Measurements from ENCODE around the gene DDX4.

DDX4 gene

DNA sequence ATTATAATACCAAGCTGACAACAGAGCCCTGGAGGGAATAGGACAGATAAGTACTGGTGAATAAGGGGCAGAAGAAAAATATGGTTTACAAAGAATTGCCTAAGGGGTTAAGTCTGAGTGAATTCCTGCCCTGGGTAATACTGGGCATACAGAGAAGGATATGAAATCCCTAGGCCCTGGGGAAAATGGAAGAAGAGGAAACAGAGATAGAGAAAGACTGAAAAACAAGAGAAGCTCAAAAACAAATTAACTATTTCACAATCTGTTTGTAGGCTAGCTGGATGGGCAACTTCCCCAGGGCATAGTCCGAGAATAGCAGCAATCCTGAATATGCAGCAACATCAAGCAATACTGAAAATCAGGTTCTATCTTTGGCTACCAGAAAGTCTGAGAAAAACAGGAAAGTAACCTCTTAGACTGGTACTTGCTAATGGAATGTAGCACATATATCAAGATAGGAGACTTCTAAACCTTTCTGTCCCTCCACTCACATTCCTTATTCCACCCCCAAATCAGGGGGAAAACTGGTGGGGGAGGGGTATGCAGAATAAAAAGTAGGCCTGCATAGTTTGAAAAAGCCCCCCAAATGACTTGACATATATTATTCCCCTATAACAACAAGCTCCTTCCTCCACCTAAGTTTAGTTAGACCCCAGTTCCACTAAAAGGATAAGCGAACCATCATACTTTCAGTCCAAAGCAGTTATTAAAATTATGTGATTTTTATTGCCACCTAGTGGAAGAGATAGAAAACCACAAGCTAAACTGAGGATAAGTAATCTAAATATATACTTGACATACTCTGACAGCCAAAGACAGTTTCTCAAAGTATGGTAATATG lies 46.4 kb upstream of the DDX4 start:
- Histone ChIP-seq H3K4me3 (ENCODE audit: low read depth, low read length) (no peak overlapping the region), H3K36me3 (ENCODE audit: control insufficient read depth in 2 of 2, insufficient read depth in 1 of 2, low read length in 2 of 2) (0 out of 3 replicates have a peak, but pooled peaks cover 0 to 5% of the 10 kb centered on the region in 2 experiments), H3K4me1 (ENCODE audit: control insufficient read depth, insufficient read depth, low read length) (no peaks in the 10 kb centered on the region), H3K27ac (ENCODE audit: extremely low read depth, low read depth, low read length) (no peak overlapping the region), H3K9me3 (ENCODE audit: control insufficient read depth, insufficient read depth, low read depth, low read length) (no peaks in the 10 kb centered on the region)
- ChIA-PET CTCF (interaction anchor here (0.6 to 2.7 kb wide), 47 partner anchors 8 to 1103 kb away, joined by 3 to 12 read pairs (median 4); partner anchors contain the start of gene CCNO), POLR2A (interaction anchor here (0.9 to 1.1 kb wide), 2 partner anchors 58 to 98 kb away, joined by 3 read pairs; no protein-coding TSS in a partner anchor)
- TF ChIP-seq ZNF529 (tag by site-specific recombination; IDR thresholded peaks at IDR 0.05; ENCODE audit: insufficient replicate concordance) (no peak), ZNF549 (tag by site-specific recombination; IDR thresholded peaks at IDR 0.05) (no peak), ZNF660 (tag by site-specific recombination; IDR thresholded peaks at IDR 0.05) (no peak), ZNF664 (tag by site-specific recombination; IDR thresholded peaks at IDR 0.05) (no peak), ZNF654 (tag by site-specific recombination; IDR thresholded peaks at IDR 0.05; ENCODE audit: low read depth) (peak; percentile 74), ZEB2 (tag by site-specific recombination; IDR thresholded peaks at IDR 0.05) (0 out of 2 replicates have a peak, but pooled peaks have one; percentile 20)
- TF ChIP-seq, protein P1, sequence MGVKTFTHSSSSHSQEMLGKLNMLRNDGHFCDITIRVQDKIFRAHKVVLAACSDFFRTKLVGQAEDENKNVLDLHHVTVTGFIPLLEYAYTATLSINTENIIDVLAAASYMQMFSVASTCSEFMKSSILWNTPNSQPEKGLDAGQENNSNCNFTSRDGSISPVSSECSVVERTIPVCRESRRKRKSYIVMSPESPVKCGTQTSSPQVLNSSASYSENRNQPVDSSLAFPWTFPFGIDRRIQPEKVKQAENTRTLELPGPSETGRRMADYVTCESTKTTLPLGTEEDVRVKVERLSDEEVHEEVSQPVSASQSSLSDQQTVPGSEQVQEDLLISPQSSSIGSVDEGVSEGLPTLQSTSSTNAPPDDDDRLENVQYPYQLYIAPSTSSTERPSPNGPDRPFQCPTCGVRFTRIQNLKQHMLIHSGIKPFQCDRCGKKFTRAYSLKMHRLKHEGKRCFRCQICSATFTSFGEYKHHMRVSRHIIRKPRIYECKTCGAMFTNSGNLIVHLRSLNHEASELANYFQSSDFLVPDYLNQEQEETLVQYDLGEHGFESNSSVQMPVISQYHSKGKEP (tag by site-specific recombination; IDR thresholded peaks at IDR 0.05) = 0 out of 2 replicates have a peak, but pooled peaks have one; percentile 6

DNA sequence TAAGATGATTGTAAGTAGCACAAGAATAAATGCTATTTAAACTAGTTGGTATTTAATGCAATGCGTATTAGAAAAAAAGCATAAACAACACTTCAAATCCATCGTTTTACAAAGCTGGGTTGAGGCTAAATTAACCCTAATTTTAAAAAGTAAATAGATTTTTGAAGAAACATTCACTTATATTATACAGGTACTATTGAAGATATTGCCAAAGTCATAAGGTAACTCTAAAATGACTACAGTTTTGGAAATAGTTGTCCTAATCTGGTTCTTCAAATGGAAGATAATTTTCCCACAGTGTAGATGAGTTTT lies 45.8 kb upstream of the DDX4 start:
- TF ChIP-seq ZNF302 (tag by site-specific recombination; IDR thresholded peaks at IDR 0.05; ENCODE audit: low read depth) (no peak), ZNF416 (tag by site-specific recombination; IDR thresholded peaks at IDR 0.05) (no peak)
- TF ChIP-seq, protein P2, sequence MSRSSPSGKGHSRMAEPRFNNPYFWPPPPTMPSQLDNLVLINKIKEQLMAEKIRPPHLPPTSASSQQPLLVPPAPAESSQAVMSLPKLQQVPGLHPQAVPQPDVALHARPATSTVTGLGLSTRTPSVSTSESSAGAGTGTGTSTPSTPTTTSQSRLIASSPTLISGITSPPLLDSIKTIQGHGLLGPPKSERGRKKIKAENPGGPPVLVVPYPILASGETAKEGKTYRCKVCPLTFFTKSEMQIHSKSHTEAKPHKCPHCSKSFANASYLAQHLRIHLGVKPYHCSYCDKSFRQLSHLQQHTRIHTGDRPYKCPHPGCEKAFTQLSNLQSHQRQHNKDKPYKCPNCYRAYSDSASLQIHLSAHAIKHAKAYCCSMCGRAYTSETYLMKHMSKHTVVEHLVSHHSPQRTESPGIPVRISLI (tag by site-specific recombination; IDR thresholded peaks at IDR 0.05) = no peak
- ChIA-PET CTCF (interaction anchor here (0.6 to 2.7 kb wide), 43 partner anchors 9 to 1103 kb away, joined by 3 to 12 read pairs (median 4); partner anchors contain the start of gene CCNO), POLR2A (interaction anchor here (0.9 to 1.1 kb wide), 2 partner anchors 58 to 99 kb away, joined by 3 read pairs; no protein-coding TSS in a partner anchor)

DNA sequence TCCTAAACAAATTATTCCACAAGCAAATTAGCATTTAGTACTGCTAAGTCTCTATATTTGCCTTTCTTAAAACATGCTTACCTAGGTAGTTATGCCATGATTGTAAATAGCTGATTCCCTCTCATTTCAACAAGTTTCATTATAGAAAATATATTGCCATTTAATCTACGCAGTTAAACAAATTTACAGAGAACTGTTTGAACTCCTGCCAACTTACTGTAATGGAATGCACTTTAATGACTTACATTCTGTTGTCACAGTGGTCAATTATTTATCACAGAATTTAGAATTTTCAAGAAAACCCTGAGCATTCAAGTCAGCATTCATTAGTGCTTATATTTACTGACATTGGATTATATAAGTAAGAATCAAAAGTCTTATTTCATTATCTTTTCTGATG lies 45.4 kb upstream of the DDX4 start:
- no peak overlapping the region for H3K27ac ChIP-seq (ENCODE audit: extremely low read depth, low read depth, low read length)
- no peaks in the 10 kb centered on the region for H3K9me3 ChIP-seq (ENCODE audit: control insufficient read depth, insufficient read depth, low read depth, low read length)
- H3K4me1 ChIP-seq (ENCODE audit: control insufficient read depth, insufficient read depth, low read length) = no peaks in the 10 kb centered on the region
- ChIA-PET CTCF (interaction anchor here (0.5 to 2.7 kb wide), 34 partner anchors 9 to 547 kb away, joined by 3 to 12 read pairs (median 5); no protein-coding TSS in a partner anchor), POLR2A (interaction anchor here (1.1 kb wide), 1 partner anchor 59 kb away, joined by 3 read pairs; no protein-coding TSS in a partner anchor)
- no peak overlapping the region for H3K4me3 ChIP-seq (ENCODE audit: low read depth, low read length)
- TF ChIP-seq, protein P3, sequence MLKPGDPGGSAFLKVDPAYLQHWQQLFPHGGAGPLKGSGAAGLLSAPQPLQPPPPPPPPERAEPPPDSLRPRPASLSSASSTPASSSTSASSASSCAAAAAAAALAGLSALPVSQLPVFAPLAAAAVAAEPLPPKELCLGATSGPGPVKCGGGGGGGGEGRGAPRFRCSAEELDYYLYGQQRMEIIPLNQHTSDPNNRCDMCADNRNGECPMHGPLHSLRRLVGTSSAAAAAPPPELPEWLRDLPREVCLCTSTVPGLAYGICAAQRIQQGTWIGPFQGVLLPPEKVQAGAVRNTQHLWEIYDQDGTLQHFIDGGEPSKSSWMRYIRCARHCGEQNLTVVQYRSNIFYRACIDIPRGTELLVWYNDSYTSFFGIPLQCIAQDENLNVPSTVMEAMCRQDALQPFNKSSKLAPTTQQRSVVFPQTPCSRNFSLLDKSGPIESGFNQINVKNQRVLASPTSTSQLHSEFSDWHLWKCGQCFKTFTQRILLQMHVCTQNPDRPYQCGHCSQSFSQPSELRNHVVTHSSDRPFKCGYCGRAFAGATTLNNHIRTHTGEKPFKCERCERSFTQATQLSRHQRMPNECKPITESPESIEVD (tag by site-specific recombination; IDR thresholded peaks at IDR 0.05) = peak; percentile 62
- TF ChIP-seq ZBTB48 (tag by site-specific recombination; IDR thresholded peaks at IDR 0.05) = no peak
- TF ChIP-seq ZNF37A (tag by site-specific recombination; IDR thresholded peaks at IDR 0.05) = no peak
- TF ChIP-seq EGR2 (tag by site-specific recombination; IDR thresholded peaks at IDR 0.05; ENCODE audit: low read depth) = no peak
- TF ChIP-seq FEZF1 (tag by site-specific recombination; IDR thresholded peaks at IDR 0.05) = peak; percentile 35; the same call in 1 of the 2 replicates
- H3K36me3 ChIP-seq (ENCODE audit: control insufficient read depth in 2 of 2, insufficient read depth in 1 of 2, low read length in 2 of 2) = peaks cover 6% of the 10 kb centered on the region in 2 experiments; a peak in 2 of 3 replicates

More for the DNA sequence above, 45.8 kb upstream of the DDX4 start:
- Histone ChIP-seq H3K27ac (ENCODE audit: extremely low read depth, low read depth, low read length) (no peak overlapping the region), H3K36me3 (ENCODE audit: control insufficient read depth in 2 of 2, insufficient read depth in 1 of 2, low read length in 2 of 2) (peaks cover 1 to 5% of the 10 kb centered on the region in 2 experiments; a peak in 1 of 3 replicates), H3K4me3 (ENCODE audit: low read depth, low read length) (no peak overlapping the region), H3K4me1 (ENCODE audit: control insufficient read depth, insufficient read depth, low read length) (no peaks in the 10 kb centered on the region), H3K9me3 (ENCODE audit: control insufficient read depth, insufficient read depth, low read depth, low read length) (no peaks in the 10 kb centered on the region)

All from HEK293 (cell line).